ENCODE results near the gene NRCAM. TPM values are rescaled to one million over a fixed set of nuclear protein-coding genes. Genes with fewer than 3 reads are reported as not detected.

Gene NRCAM
- total and polyA plus RNA-seq, 10 of the 15 experiments (the other 5 are each of a cell fraction or from before 2014, with no cell fraction given) = 0.30 to 2.0 (median 1.0) TPM

- no peak overlapping the region for H3K27ac ChIP-seq (ENCODE audit: control insufficient read depth, insufficient read depth)
- H3K36me3 ChIP-seq (ENCODE audit: control insufficient read depth in 2 of 2, insufficient read depth in 2 of 2, low read length in 1 of 2) = no peaks in the 10 kb centered on the region
- ChIA-PET SMC1A (ENCODE audit: uncharacterized antibody, unreplicated experiment) (interaction anchor here (1.0 to 2.7 kb wide), 6 partner anchors 12 to 233 kb away, joined by 3 to 21 read pairs (median 3); no protein-coding TSS in a partner anchor), RAD21 (ENCODE audit: unreplicated experiment) (no interaction called here), POLR2A (no interaction called here), CTCF (no interaction called here)
- DNase-seq (ENCODE audit: low read depth, low spot score) (no peak), FAIRE-seq (no peak), ATAC-seq (peak; percentile 89)
- no peaks in the 10 kb centered on the region for H3K9me3 ChIP-seq (replicated peaks; ENCODE audit: control insufficient read depth, insufficient read depth, low read length)
- WGBS (ENCODE audit: insufficient coverage, insufficient replicate concordance, low lambda C conversion rate, missing lambda C conversion rate) = 10% methylated on average over 5 of the region's 5 CpGs
- in situ Hi-C loops (cut with MboI) (no loop called here), intact Hi-C loops (cut with micrococcal nuclease; ENCODE audit: unreplicated experiment) (no loop called here)
- H3K4me2 ChIP-seq (ENCODE audit: control insufficient read depth, insufficient read depth) = no peak overlapping the region
- BruUV-seq (replicated peaks) = no TSS peak
- H2AFZ ChIP-seq (ENCODE audit: control insufficient read depth, low read depth, low read length) = no peak overlapping the region
- H3K79me2 ChIP-seq (ENCODE audit: control insufficient read depth, insufficient read depth, low read length) = no peaks in the 10 kb centered on the region
- no peaks in the 10 kb centered on the region for H3K27me3 ChIP-seq (replicated peaks in 1 of 2; ENCODE audit: control insufficient read depth in 2 of 2, insufficient read depth in 2 of 2, low read length in 1 of 2)
- H4K20me1 ChIP-seq (ENCODE audit: control insufficient read depth, insufficient read depth) = no peaks in the 10 kb centered on the region
- H3K4me3 ChIP-seq = no peak overlapping the region
- no peaks in the 10 kb centered on the region for H3K4me1 ChIP-seq (ENCODE audit: control insufficient read depth, insufficient read depth, low read length)
- H3K9ac ChIP-seq (ENCODE audit: control insufficient read depth, insufficient read depth, low read length) = no peak overlapping the region
- no peak for TF ChIP-seq SMC3 (IDR thresholded peaks at IDR 0.05; ENCODE audit: borderline replicate concordance, low read length)
- TF ChIP-seq DPF2 (IDR thresholded peaks at IDR 0.05) = no peak
- TF ChIP-seq NR2C2 (IDR thresholded peaks at IDR 0.05; ENCODE audit: borderline replicate concordance, control insufficient read depth, insufficient read length, low read depth) = no peak
- TF ChIP-seq JUNB (IDR thresholded peaks at IDR 0.05) = 0 out of 2 replicates have a peak, but pooled peaks have one; percentile 42
- TF ChIP-seq ZNF592 (IDR thresholded peaks at IDR 0.05) = no peak
- TF ChIP-seq PAX8 (IDR thresholded peaks at IDR 0.05) = no peak
- TF ChIP-seq ZBTB11 (CRISPR knock-in tag; IDR thresholded peaks at IDR 0.05) = no peak
- TF ChIP-seq ESRRA (IDR thresholded peaks at IDR 0.05; ENCODE audit: low read length) = no peak
- TF ChIP-seq MEF2A (IDR thresholded peaks at IDR 0.05; ENCODE audit: insufficient read depth, low read depth, low read length) = peak; percentile 88
- TF ChIP-seq ZZZ3 (IDR thresholded peaks at IDR 0.05; ENCODE audit: control insufficient read depth, insufficient read length, low read depth) = no peak
- TF ChIP-seq, protein P1, sequence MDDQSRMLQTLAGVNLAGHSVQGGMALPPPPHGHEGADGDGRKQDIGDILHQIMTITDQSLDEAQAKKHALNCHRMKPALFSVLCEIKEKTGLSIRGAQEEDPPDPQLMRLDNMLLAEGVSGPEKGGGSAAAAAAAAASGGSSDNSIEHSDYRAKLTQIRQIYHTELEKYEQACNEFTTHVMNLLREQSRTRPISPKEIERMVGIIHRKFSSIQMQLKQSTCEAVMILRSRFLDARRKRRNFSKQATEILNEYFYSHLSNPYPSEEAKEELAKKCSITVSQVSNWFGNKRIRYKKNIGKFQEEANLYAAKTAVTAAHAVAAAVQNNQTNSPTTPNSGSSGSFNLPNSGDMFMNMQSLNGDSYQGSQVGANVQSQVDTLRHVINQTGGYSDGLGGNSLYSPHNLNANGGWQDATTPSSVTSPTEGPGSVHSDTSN (IDR thresholded peaks at IDR 0.05; ENCODE audit: insufficient replicate concordance, low read depth, low read length) = peak; percentile 39
- TF ChIP-seq RELA (IDR thresholded peaks at IDR 0.05; ENCODE audit: borderline replicate concordance, partially characterized antibody) = no peak
- no peak for TF ChIP-seq CHD1 (IDR thresholded peaks at IDR 0.05; ENCODE audit: low read depth, low read length)
- TF ChIP-seq PAX5 (IDR thresholded peaks at IDR 0.05; ENCODE audit: borderline replicate concordance, low read depth, low read length) = no peak
- no peak for TF ChIP-seq YBX1 (IDR thresholded peaks at IDR 0.05)
- TF ChIP-seq TCF3 (IDR thresholded peaks at IDR 0.05; ENCODE audit: borderline replicate concordance, insufficient read depth, low read depth, low read length) = no peak
- TF ChIP-seq NFIC (IDR thresholded peaks at IDR 0.05; ENCODE audit: low read depth, low read length) = peak; percentile 76
These were observed 185.7 kb downstream of the NRCAM start for GRCh38 chr7:108270385-108271015.
